Activated naive CD8-positive, alpha-beta T cell treated with anti-CD3 and anti-CD28 coated beads for 36 hours (primary cell): ENCODE results near the gene RSPO1. TPM values are rescaled to one million over a fixed set of nuclear protein-coding genes. Genes with fewer than 3 reads are reported as not detected.

Experiments used
- DNase-seq: peaks from one replicate; pipeline ENCODE4 v3.0.0; 2021
- H3K27ac Mint-ChIP-seq: one replicate; pipeline ENCODE4 v1.8.0; 2022; ENCODE audit warnings: mild to moderate bottlenecking, moderate library complexity, mixed read lengths
- H3K27me3 Mint-ChIP-seq: one replicate; pipeline ENCODE4 v1.8.0; 2022; ENCODE audit warnings: mild to moderate bottlenecking, mixed read lengths
- H3K36me3 Mint-ChIP-seq: one replicate; pipeline ENCODE4 v1.8.0; 2021; ENCODE audit warnings: mild to moderate bottlenecking, mixed read lengths
- H3K4me1 Mint-ChIP-seq: one replicate; pipeline ENCODE4 v1.8.0; 2021; ENCODE audit warnings: mixed read lengths
- H3K4me3 Mint-ChIP-seq: one replicate; pipeline ENCODE4 v1.8.0; 2022; ENCODE audit warnings: mild to moderate bottlenecking, moderate library complexity, mixed read lengths
- H3K9me3 Mint-ChIP-seq: one replicate; pipeline ENCODE4 v1.8.0; 2022; ENCODE audit warnings: mixed read lengths
- total RNA-seq, 2 experiments: library from RNA; stranded (reverse); gene quantifications; one replicate each; pipeline ENCODE4 v1.2.3, GENCODE V29; 2021

The RSPO1 gene
- total RNA-seq, 2 experiments from 2014 or later, result not detected

GRCh38 chr1:37663426-37664000, 28.8 kb upstream of the RSPO1 start:
- DNase-seq, result no peak
- H3K9me3 Mint-ChIP-seq, result no peaks in the 10 kb centered on the region
- no peaks in the 10 kb centered on the region for H3K4me1 Mint-ChIP-seq
- H3K4me3 Mint-ChIP-seq, result no peak overlapping the region
- no peaks in the 10 kb centered on the region for H3K27me3 Mint-ChIP-seq
- no peaks in the 10 kb centered on the region for H3K36me3 Mint-ChIP-seq
- no peak overlapping the region for H3K27ac Mint-ChIP-seq

DNA sequence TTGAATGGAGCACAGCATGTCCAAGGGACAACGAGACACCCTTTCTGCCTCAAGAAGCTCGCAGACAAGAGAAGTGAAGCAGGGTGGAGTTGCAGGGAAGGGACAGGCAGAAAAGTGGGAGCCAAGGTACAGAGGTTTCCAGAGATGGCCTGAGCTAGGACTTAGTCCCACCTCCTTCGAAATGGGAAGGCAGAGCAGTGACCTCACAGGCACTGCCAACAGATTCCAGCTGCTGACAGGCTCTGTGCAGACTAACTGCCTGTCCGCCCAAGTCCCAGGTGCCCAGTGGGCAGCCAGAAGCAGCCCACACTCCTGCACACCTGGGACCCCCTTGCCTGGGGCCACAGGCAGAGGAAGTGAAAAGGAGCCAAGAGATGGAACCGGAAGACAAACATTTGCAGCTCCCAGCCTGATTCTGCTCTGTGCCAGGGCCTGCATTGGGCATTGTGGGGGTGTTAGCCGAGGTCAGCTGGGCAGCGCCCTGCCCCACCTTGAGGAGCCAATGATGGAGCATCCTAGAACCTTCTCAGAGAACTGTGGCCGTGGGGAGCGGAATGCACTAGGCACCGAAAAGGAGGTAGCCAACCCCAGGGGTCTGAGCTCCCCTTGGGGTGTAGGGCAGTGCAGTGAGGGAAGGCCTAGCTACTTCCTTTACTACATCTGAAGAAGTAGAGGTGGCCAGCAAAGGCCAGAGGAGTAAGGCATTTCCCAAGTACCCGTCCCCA, 27.5 kb upstream of the RSPO1 start:
- Mint-ChIP-seq H3K27me3 (peaks cover 3% of the 10 kb centered on the region), H3K4me3 (no peak overlapping the region), H3K9me3 (no peaks in the 10 kb centered on the region), H3K36me3 (no peaks in the 10 kb centered on the region), H3K4me1 (no peaks in the 10 kb centered on the region), H3K27ac (no peak overlapping the region)
- DNase-seq, result no peak

GRCh38 chr1:37661401-37661800, 26.7 kb upstream of the RSPO1 start:
- H3K27me3 Mint-ChIP-seq, result peaks cover 3% of the 10 kb centered on the region
- no peaks in the 10 kb centered on the region for H3K9me3 Mint-ChIP-seq
- H3K27ac Mint-ChIP-seq, result no peak overlapping the region
- no peak overlapping the region for H3K4me3 Mint-ChIP-seq
- no peaks in the 10 kb centered on the region for H3K36me3 Mint-ChIP-seq
- H3K4me1 Mint-ChIP-seq, result no peaks in the 10 kb centered on the region
- DNase-seq, result no peak

- H3K27ac Mint-ChIP-seq, result no peak overlapping the region
- DNase-seq, result no peak
- no peak overlapping the region for H3K4me3 Mint-ChIP-seq
- H3K4me1 Mint-ChIP-seq, result no peaks in the 10 kb centered on the region
- peaks cover 3% of the 10 kb centered on the region for H3K27me3 Mint-ChIP-seq
- no peaks in the 10 kb centered on the region for H3K9me3 Mint-ChIP-seq
- no peaks in the 10 kb centered on the region for H3K36me3 Mint-ChIP-seq
These were observed 26.0 kb upstream of the RSPO1 start for GRCh38 chr1:37660664-37661063.

GRCh38 chr1:37658486-37658885, 23.8 kb upstream of the RSPO1 start:
- Mint-ChIP-seq H3K27me3 (peaks cover 3% of the 10 kb centered on the region), H3K9me3 (no peaks in the 10 kb centered on the region), H3K4me3 (no peak overlapping the region), H3K4me1 (no peaks in the 10 kb centered on the region), H3K36me3 (no peaks in the 10 kb centered on the region), H3K27ac (no peak overlapping the region)
- no peak for DNase-seq

DNA sequence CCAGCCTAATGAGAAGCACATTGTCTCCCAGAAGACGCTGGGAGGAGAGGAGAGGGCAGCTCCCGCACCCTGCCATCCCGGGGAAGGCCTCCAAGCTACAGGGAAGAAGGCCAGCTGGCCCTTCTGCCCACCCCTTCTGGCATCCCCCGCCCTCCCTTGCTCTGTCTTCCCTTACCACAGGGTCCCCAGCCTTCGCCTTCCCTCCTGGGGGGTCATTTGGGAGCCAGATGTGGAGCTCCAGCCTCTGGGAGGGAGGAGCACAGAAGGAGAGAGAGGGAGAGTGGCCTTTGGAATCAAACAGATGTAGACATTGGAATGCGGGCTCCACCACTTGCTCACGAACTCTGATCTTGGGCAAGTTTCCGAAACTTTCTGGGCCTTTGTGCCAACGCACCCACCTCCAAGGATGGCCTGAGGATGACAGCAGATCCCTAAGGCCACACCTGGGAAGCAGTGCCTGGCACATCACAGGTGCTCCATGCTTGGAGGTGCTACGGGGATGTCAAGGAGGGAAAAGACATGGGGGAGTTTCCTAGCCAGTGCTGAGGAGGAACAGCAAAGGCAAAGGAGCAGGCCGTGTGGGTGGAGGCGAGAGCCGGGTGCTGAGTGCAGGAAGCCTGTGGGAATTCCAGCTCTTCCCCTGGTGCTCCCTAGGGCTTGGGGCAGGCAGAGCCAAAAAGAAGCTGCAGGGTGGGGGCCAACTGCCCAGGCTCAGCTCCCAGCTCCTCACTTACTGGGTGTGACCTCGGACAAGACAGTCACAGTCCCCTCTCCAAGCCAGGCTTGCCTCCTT, 23.1 kb upstream of the RSPO1 start:
- Mint-ChIP-seq H3K27me3 (peaks cover 3% of the 10 kb centered on the region), H3K9me3 (no peaks in the 10 kb centered on the region), H3K4me3 (no peak overlapping the region), H3K27ac (no peak overlapping the region), H3K36me3 (no peaks in the 10 kb centered on the region), H3K4me1 (no peaks in the 10 kb centered on the region)
- no peak for DNase-seq

DNA sequence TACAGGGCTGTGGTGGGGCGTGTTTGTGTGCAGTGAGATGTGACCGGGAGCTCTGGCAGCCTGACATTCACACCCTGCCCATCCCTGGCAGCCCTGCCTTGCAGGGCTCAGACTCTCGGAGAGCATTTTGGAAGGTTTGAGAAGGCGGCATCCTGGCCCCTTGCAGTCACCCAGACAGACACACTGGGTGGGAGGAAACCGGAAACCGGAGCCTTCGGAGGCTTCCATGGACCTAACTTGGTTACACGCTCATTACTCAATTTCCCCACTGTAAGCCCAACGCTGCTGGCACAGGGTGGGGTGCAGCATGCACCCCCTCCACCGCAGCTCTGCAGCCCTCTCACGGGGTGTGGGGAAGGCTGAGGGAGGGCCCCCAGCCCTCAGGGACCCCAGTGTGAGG, 22.2 kb upstream of the RSPO1 start:
- Mint-ChIP-seq H3K27ac (no peak overlapping the region), H3K4me1 (no peaks in the 10 kb centered on the region), H3K9me3 (no peaks in the 10 kb centered on the region), H3K27me3 (peaks cover 3% of the 10 kb centered on the region), H3K36me3 (no peaks in the 10 kb centered on the region), H3K4me3 (no peak overlapping the region)
- DNase-seq, result no peak

- no peaks in the 10 kb centered on the region for H3K9me3 Mint-ChIP-seq
- no peaks in the 10 kb centered on the region for H3K36me3 Mint-ChIP-seq
- H3K4me3 Mint-ChIP-seq, result no peak overlapping the region
- H3K27ac Mint-ChIP-seq, result no peak overlapping the region
- no peak for DNase-seq
- H3K27me3 Mint-ChIP-seq, result peaks cover 3% of the 10 kb centered on the region
- H3K4me1 Mint-ChIP-seq, result no peaks in the 10 kb centered on the region
These were observed 21.3 kb upstream of the RSPO1 start for GRCh38 chr1:37656026-37656425.

- peaks cover 3% of the 10 kb centered on the region for H3K27me3 Mint-ChIP-seq
- H3K9me3 Mint-ChIP-seq, result no peaks in the 10 kb centered on the region
- H3K4me3 Mint-ChIP-seq, result no peak overlapping the region
- DNase-seq, result no peak
- H3K4me1 Mint-ChIP-seq, result no peaks in the 10 kb centered on the region
- H3K27ac Mint-ChIP-seq, result no peak overlapping the region
- no peaks in the 10 kb centered on the region for H3K36me3 Mint-ChIP-seq
These were observed 20.6 kb upstream of the RSPO1 start for GRCh38 chr1:37655274-37655673.

DNA sequence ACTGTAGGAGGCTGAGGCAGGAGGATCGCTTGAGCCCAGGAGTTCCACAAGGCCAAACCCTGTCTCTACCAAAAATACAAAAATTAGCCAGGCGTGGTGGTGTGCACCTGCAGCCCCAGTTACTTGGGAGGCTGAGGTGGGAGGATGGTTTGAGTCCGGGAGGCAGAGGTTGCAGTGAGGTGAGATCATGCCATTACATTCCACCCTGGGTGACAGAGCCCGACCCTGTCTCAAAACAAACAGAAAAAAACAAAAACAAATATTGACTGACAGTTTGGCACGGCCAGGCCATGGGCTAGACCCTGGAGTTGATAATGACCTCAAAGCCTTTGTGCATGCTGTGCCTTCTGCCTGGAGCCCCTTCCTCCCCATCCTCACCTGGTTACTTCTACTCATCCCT, 19.2 kb upstream of the RSPO1 start:
- DNase-seq, result no peak
- H3K9me3 Mint-ChIP-seq, result no peaks in the 10 kb centered on the region
- no peaks in the 10 kb centered on the region for H3K4me1 Mint-ChIP-seq
- H3K4me3 Mint-ChIP-seq, result no peak overlapping the region
- H3K36me3 Mint-ChIP-seq, result no peaks in the 10 kb centered on the region
- H3K27me3 Mint-ChIP-seq, result peaks cover 3% of the 10 kb centered on the region
- H3K27ac Mint-ChIP-seq, result no peak overlapping the region

GRCh38 chr1:37652976-37653375, 18.3 kb upstream of the RSPO1 start:
- Mint-ChIP-seq H3K27ac (no peak overlapping the region), H3K27me3 (peaks cover 3% of the 10 kb centered on the region), H3K4me1 (no peaks in the 10 kb centered on the region), H3K9me3 (no peaks in the 10 kb centered on the region), H3K4me3 (no peak overlapping the region), H3K36me3 (no peaks in the 10 kb centered on the region)
- DNase-seq, result no peak

- Mint-ChIP-seq H3K4me3 (no peak overlapping the region), H3K27ac (no peak overlapping the region), H3K4me1 (no peaks in the 10 kb centered on the region), H3K9me3 (no peaks in the 10 kb centered on the region), H3K36me3 (no peaks in the 10 kb centered on the region), H3K27me3 (peaks cover 5% of the 10 kb centered on the region)
- DNase-seq, result no peak
These were observed 17.1 kb upstream of the RSPO1 start for GRCh38 chr1:37651803-37652202.

- DNase-seq, result no peak
- no peak overlapping the region for H3K27ac Mint-ChIP-seq
- no peaks in the 10 kb centered on the region for H3K9me3 Mint-ChIP-seq
- no peak overlapping the region for H3K4me3 Mint-ChIP-seq
- H3K4me1 Mint-ChIP-seq, result no peaks in the 10 kb centered on the region
- H3K27me3 Mint-ChIP-seq, result peaks cover 5% of the 10 kb centered on the region
- no peaks in the 10 kb centered on the region for H3K36me3 Mint-ChIP-seq
These were observed 16.0 kb upstream of the RSPO1 start for GRCh38 chr1:37650721-37651120.

- no peak overlapping the region for H3K4me3 Mint-ChIP-seq
- H3K27ac Mint-ChIP-seq, result no peak overlapping the region
- no peaks in the 10 kb centered on the region for H3K4me1 Mint-ChIP-seq
- DNase-seq, result no peak
- H3K36me3 Mint-ChIP-seq, result no peaks in the 10 kb centered on the region
- no peaks in the 10 kb centered on the region for H3K9me3 Mint-ChIP-seq
- H3K27me3 Mint-ChIP-seq, result peaks cover 5% of the 10 kb centered on the region
These were observed 15.5 kb upstream of the RSPO1 start for GRCh38 chr1:37650173-37650572.

DNA sequence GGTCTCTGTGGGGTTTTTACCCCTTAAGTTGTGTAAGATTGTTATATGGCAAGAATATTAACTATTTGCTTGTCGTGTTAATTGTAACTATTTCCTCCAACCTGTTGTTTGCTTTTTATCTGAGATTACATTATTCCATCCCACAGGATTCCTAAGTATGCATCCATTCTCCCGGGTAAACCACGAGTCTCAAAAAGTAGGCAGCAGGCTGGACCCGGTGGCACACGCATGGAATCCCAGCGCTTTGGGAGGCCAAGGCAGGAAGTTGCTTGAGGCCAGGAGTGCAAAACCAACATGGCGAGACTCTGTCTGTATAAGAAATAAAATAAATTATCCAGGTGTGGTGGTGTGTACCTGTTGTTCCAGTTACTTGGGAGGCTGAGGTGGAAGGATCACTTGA, 12.6 kb upstream of the RSPO1 start:
- Mint-ChIP-seq H3K27me3 (peaks cover 5% of the 10 kb centered on the region), H3K36me3 (no peaks in the 10 kb centered on the region), H3K4me3 (no peak overlapping the region), H3K27ac (no peak overlapping the region), H3K9me3 (no peaks in the 10 kb centered on the region), H3K4me1 (no peaks in the 10 kb centered on the region)
- DNase-seq, result no peak

DNA sequence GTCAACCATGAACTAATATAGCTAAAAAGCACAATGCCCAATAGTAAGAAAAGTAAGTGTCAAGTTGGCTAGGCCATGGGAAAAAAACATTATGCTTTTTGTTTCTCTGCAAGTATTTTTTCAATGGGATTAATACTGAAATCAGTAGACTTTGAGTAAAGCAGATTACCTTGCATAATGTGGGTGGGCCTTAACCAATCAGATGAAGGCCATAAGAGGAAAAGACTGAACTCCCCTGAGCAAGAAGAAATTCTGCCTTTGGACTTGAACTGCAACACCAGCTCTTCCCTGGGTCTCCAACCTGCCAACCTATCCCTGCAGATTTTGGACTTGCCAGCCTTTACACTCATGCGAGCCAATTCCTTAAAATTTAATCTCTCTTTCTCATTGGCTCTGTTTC, 6.4 kb upstream of the RSPO1 start:
- no peaks in the 10 kb centered on the region for H3K36me3 Mint-ChIP-seq
- DNase-seq, result no peak

More for the DNA sequence above, 6.4 kb upstream of the RSPO1 start:
- Mint-ChIP-seq H3K4me3 (no peak overlapping the region), H3K4me1 (no peaks in the 10 kb centered on the region), H3K9me3 (no peaks in the 10 kb centered on the region), H3K27me3 (peaks cover 11% of the 10 kb centered on the region), H3K27ac (no peak overlapping the region)
